GM18526 (cell line): Measurements from ENCODE around the gene NDEL1.

Experiments used
- POLR2A ChIP-seq: IDR thresholded peaks from 3 replicates; pipeline ENCODE4 v1.6.1; 2011; ENCODE audit not compliant: insufficient read length; ENCODE audit errors: extremely low read depth

NDEL1 gene

DNA sequence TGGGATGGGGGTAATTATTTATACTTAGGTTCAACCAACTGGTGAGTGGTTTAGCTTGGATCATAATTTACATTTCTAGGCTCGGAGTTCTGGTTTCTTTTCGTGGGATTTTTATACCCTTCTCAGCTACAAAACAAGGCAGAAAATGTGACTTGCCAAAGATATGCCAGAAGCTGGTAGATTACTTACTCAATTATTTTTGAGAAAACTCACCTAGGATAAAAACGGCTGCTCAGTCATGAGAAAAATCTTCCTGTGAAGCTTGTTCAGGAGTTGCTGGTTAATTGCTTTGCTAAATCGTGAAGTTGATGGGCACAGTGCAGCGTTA lies 1.1 kb downstream of the NDEL1 start:
- TF ChIP-seq POLR2A = no peak

DNA sequence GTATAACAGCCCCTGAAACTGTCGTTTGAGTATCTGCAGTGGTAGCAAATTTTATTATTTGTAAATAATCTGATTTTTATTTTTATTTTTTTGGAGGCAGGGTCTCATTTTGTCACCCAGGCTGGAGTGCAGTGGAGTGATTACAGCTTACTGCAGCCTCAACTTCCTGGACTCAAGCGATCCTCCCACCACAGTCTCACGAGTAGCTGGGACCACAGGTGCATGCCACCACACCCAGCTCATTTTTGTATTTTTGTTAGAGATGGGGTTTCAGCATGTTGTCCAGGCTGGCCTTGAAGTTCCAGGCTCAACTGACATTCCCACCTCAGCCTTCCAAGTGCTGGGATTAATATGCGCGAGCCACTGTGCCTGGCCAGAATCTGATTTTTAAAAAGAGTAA lies 2.8 kb downstream of the NDEL1 start:
- TF ChIP-seq POLR2A = no peak

DNA sequence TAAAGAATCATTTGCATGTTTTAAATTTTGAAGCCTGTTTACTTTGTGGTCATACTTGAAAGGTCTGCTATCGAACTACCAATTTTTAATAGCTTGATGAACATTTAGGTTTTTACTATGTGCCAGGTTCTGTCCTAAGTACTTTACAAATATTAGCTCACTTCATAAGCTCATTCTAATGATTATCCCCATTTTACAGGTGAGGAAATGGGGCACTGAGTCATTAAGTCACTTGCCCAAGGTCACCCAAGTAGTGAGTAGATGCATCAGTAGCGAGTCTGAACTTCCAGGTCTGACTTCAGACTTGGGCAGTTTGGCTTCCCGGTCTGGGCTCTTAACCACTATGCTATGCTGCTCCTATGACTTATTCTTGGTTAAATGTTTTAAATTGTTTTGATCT lies 4.0 kb downstream of the NDEL1 start:
- no peak for TF ChIP-seq POLR2A

DNA sequence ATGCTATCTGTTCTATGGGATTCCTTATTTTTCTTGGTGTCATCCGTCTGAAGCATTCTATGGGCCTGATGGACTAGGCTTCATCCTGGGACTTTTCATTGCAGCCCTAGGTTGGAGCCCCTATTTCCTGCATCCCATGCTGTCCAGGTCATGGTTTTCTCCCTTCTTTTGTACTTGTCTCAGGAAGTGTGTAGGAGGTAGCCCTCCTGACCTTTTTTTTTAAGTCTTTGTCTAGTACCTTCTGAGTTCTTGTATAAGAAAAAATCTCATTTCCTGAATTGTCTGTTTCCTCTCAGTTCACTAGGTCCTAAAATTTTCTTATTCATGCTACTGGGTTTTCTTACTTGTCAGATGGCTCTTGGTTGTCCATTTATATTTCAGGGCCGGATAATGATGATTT lies 6.0 kb downstream of the NDEL1 start:
- TF ChIP-seq POLR2A = no peak

DNA sequence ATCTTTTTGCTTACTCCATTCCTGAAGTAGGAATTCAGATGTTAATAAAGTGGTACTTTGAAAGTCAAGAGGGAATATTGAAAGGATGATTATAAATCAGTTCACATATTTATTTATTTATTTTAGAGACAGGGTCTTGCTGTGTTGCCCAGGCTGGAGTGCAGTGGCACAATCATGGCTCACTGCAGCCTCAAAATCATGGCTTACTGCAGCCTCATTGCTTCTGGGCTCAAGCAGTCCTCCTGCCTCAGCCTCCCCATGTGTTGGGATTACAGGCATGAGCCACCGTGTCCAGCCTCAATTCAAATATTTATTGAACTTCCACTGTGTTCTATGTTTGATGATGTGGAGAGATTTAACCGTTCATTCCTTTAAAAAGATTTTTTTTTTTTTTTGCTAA lies 6.6 kb downstream of the NDEL1 start:
- no peak for TF ChIP-seq POLR2A

DNA sequence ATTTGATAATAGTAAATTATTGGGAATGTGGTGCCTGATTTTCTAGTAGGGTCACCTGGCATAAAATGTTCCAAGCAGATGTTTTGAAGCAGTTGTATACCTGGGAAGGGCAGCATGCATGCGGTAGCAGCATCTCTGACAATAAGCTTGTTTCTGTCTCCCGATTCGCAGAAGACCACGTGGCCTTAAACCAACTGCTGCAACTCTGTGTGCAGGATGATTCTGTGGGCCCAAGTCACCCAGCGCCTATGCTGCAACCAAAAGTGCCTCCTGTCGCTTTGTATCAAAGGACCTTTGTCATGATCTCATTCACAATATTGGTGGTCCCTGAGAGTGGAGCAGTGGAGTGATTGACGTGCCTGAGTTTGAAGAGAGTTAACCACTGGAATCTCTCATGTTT lies 8.1 kb downstream of the NDEL1 start:
- TF ChIP-seq POLR2A = no peak

DNA sequence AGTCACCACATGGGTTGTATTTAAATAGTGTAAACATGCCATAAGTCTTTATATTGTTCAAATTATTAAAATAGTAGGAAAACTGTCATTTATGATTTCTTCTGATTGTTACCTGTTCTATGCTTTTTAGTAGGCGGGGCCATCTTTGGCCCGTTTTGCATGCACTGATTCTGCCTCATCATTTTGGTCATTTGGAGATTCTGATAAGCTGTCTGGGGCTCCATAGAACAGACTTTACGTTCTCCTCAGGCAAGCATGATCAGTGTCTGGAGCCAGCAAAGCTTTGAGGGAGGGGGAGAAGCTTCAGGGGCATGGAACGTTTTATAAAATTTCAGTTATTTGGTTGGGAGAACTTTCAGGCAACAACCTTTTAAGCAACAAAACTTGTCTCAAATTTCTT lies 8.8 kb downstream of the NDEL1 start:
- TF ChIP-seq POLR2A = no peak

DNA sequence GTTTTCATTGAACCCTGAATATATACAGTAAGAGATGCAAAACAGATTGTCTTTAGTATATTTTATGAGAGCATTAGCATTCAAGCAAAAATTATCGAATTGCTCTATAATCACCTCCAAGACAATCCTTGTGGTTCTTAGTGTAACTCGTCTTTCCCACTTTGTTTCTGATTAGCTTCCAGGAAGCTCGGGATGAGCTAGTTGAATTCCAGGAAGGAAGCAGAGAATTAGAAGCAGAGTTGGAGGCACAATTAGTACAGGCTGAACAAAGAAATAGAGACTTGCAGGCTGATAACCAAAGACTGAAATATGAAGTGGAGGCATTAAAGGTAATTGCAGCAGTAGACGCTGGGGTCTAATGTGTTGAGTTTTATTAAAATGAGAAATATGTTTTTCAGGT lies 9.9 kb downstream of the NDEL1 start:
- no peak for TF ChIP-seq POLR2A

DNA sequence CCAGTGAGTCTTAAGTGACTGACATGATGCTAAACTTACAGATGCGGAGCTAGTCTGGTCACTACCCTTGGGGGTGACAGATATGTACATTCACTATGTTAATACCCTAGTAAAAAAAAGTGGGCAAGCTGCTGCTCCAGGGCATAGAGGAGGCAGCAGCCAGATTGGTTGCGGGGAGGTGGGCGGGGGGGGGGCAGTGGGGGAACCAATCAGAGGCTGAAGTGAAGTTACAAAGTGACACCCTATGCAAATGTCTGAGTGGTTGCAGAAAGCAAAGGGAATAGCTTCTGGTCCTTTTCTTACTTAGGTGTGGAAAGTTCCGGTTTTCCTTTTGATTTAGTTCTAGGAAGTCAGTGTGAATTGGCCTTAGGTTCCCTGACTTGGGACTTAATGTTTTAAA lies 12.1 kb downstream of the NDEL1 start:
- no peak for TF ChIP-seq POLR2A

DNA sequence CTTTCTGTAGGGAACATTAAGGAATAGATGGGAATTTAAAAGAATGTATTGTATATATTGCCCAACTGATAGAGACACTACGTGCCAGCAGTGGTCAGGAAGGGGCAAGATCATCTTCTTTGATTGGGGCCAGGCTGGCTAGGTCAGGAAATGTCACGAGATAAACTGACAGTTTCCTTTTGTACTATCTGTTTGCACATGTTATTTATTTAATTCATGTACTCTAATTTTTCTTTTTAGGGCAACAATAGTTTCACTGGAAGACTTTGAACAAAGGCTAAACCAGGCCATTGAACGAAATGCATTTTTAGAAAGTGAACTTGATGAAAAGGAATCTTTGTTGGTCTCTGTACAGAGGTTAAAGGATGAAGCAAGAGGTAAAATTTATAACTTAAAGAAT lies 12.6 kb downstream of the NDEL1 start:
- TF ChIP-seq POLR2A = no peak

DNA sequence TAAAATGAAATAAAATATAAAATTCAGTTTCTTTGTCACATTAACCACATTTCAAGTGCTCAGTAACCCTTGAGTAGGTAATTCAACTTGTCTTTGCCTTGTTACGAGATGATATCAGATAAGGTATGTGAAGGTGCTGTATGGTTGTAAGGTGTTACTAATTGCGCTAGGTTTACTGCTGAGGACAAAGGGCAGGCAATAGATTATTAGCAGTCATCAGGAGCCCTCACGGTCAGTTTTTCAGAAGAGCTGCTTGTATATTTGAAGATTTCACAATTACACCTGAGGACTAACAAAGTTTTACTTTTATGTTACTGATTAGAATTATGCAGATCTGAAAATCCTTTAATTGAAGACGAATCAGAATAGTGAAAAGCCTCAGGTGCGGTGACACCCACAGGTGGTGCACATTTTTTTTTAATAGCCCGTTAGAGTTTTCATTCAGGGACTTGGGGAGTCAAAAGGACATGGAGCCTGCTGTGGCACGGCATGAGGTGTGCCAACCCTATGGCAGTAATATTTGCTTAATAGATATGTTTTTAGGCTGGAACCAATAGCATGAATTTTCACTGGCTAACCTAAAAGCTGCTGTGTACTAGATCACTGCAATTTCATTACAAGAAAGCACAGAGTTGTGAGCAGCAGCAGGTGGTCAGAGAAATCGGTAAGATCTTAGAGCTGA lies 16.4 kb downstream of the NDEL1 start:
- TF ChIP-seq POLR2A = no peak

DNA sequence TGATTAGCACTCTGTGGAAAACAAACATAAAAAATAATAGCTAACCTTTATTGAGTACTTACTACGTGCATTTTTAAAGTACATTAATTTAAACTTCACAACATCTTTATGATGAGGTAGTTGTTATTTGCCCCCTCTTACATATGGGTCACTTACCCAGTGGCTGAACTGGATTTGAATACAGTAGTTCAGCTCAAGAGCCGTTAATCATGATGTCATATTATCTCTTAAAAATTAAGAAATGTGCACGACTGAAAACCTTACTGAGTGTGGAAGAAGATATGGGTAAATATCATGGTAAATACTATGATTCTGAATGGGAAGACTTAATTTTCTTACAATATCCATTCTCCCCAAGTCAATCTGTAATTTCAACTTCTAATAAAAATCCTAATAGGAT lies 17.6 kb downstream of the NDEL1 start:
- TF ChIP-seq POLR2A = no peak

DNA sequence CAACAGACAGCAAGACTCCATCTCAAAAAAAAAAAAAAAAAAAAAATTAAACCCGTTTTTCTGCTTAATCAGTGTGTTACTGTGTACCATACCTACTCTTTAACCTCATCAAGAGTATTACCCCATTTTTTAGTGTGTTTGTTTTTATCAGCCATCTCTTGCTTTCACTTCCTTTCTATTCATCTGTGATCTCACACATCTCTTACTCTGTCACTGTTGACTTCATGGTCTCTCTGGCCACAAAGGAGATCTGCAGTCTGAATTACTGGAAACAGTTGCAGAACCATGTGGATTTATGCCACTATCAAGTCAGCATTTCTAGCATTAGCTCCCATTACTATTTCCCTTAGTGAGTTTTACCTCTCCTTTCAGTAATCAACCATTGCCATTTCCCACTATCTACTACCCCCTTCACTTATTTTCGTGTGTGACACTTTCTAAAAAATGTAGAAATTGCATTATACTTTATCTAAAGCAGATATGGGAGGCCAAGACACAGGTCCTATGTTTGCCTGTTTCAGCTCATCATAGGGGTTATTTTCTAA lies 20.1 kb downstream of the NDEL1 start:
- no peak for TF ChIP-seq POLR2A

DNA sequence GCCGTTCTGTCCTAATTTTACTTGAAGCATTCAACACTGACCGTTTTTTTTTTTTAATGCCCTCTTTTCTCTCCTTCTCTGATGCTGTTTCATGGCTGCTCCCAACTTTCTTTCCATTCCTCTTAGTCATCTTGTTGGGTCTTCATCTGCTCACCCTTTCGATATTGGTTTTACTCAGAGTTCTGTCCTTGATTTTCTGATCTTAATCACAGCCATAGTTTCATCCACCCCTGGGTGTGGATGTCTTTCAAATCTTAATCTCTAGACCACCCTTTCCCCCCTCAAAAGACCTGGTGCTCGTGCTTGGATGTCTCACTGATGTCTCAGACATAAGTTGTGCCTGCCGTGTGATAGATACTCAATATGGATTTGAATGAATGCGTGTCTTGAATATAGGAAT lies 22.4 kb downstream of the NDEL1 start:
- no peak for TF ChIP-seq POLR2A

DNA sequence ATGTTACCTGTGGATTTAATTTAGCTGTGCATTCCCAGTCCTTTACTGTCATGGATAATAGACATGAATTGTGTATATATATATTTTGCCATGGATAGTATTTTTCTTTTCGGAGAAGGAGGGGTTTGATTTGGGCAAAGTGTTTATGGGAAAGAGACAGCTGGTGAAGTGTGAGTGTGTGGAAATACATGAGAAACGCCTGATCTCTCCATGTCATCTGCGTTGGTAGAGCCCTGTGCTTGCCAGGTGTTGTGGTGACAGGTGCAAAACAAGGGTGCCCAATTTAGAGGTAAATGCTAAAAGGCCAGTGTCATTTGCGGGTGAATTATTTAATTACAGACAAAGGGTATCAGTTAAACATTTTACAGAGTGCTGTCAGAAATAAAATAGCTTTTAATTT lies 23.4 kb downstream of the NDEL1 start:
- no peak for TF ChIP-seq POLR2A

DNA sequence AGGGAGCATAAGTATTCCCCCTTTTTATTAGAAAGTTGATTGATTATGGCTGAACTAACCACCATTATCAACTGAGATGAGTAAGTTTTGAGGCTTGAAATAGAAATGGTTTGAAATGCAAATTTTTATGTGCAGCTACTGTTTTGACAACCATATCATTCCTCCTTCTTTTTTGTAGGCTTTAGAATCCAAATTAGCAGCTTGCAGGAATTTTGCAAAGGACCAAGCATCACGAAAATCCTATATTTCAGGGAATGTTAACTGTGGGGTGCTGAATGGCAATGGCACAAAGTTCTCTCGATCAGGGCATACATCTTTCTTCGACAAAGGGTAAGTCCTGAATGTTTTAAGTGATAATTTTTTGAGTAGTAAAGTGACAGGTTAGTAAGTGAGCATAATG lies 24.1 kb downstream of the NDEL1 start:
- no peak for TF ChIP-seq POLR2A

DNA sequence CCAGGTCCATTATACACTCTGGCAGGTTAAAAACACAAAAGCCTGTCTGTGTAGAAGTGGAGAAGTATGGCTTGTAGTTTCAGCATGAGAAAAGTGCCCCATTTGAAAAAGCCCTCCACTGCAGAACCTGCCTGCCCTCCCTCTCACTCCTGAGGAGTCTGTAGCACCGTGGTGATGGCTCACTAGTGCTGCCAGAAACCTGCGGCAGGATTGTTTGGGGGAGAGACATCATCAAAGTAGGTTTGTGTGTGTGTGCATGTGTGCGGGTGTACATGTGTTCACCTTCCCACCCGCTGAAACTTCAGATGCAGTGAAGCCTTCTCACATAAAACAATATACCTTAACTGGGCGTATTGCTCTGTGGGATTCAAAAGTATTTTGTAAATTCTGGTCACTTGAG lies 26.9 kb downstream of the NDEL1 start:
- no peak for TF ChIP-seq POLR2A
